ENCODE data around the gene RPS6KC1.

RPS6KC1 gene

DNA sequence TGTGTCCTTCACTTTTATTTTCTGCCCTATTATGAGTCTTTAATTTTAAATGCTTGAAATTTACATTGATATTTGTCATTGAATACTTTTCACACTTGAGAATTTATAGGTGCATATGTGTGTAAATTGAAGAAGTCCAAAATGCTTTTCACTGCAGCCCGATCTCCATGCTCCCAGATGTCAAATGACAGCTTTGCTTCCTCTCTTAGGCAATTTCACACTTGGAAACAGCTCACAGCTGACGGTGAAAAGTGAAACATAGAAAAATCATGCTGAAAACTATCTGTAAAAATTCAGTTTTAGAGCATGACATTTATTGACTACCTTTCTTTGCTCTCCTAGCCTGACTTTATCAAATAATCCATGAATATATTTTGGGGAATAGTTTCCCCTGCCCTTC lies 196.0 kb downstream of the RPS6KC1 start:
- no peak for DNase-seq

DNA sequence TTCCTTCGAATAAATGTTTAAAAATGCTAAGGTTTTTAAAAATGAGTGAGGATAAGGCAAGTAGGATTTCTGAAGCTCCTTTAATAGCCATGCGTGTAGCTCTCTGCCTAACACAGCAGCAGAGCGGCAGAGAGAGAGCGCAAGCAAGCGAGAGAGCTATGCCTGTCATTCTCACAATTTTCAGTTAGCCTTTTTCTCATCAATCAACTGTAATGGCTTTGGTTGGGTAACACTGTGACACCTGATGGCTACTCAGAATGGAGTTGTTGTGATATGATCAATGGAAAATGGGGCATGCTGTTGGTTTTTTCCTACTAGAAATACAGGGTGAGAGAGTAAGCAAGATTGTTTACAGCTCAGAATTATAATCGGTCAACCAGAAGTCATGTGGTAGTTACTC lies 198.4 kb downstream of the RPS6KC1 start:
- DNase-seq = no peak

GRCh38 chr1:213250041-213250440 lies 199.0 kb downstream of the RPS6KC1 start:
- DNase-seq = no peak

DNA sequence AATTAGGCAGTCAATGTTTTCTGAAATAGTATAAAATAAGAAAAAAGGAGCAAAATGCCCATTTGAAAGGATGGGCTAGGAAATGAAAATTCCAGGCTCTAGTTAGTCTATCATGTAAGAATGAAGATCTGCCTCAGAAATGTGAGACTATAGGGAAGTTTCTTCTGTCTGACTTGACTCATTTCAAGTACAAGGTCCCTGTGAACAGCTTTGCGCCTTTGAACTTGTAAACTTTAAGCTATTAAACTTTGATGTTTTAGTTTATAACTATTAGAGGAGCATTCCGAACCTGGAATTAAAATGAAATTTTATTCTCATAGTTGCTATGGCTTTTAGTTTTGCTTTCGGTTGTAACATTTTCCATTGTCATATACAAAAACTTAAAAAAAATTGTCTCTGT lies 199.4 kb downstream of the RPS6KC1 start:
- no peak for DNase-seq

DNA sequence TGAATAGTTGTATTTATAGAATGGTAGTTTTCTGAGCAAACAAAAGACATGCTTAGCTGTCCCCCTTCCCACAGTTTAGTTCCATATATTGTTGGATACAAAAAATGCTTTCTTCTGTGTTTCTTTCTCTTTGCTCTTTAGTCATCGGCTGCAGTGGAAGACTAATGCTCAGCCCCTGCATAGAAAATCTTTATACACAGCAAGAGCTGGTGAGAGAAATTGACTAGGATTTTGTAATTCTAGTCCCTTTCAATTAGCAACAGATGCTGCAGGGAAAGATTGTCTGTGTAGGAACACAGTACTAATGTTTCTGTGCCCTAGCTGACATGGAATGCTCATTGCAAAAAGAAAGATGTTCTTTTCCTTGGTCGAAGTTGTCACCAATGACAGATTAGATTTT lies 200.9 kb downstream of the RPS6KC1 start:
- no peak for DNase-seq

GRCh38 chr1:213256438-213257087 lies 205.5 kb downstream of the RPS6KC1 start:
- DNase-seq = no peak

- DNase-seq = no peak
Measured at GRCh38 chr1:213260311-213261075, 209.5 kb downstream of the RPS6KC1 start.

- DNase-seq = no peak
Measured at GRCh38 chr1:213264531-213264930, 213.5 kb downstream of the RPS6KC1 start.

DNA sequence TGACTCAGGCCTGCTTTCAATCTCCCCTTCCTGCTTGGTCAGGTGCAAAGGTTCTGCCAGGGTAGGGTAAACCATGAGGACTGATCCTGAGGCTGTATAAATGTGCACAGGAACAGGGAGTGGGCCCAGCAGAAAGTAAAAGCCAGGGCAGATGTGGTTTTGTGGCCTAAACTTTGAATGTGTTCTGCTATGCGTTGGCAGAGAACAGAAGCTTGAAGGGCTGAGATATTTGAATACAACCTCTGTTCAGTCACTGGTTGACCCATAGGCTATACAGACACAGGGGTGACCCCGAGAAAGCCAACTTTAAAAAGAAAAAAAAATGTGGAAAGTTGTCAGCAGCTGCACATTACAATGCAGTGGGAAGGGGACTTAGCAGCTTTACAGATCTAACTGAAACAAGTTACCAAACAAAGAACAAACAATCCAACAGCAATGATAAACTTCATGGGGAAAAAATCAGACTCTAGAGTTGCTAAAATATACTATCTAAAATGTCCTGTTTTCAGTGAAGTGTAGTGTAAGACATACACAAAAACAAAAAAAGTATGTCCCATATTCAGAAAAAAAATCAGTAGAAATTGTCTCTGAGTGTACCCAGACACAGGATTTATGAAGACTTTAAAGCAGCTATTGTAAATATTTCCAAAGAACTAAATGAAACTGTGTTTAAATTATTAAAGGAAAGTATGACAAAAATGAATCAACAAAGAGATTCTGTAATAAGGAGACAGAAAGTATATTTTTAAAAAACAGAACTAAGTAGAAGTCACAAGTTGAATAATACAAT lies 216.1 kb downstream of the RPS6KC1 start:
- DNase-seq = no peak

DNA sequence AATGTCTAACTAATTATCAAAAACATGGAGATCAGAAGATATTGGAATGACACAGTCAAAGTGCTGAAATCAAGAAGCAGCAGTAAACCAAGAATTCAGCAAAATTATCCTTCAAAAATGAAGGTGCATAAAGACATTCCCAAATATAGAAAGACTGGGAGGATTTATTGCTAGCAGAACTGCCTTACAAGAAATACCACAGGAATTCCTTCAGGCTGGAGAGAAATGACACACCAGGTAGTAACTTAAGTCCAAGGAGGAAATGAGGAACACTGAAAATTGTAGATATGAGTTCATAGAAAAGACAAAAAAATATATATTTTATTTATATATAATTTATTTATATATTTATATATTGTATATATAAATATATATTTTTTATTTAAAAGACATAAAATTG lies 217.2 kb downstream of the RPS6KC1 start:
- no peak for DNase-seq

DNA sequence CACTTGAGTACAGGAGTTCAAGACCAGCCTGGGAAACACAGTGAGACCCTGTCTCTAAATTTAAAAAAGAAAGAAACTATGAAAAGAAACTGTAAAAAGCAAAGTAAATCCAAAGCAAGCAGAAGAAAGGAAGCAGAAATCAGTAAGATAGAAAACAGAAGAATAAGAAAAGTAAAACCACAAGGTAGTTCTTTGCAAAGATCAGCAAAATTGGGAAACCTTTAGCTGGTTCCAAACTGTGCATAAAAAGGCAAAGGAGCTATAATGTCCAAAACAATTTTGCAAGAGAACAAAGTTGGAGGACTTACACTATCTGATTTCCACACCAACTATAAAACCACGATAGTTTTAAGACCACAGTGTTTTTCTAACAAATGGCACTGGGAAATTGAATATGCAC lies 218.8 kb downstream of the RPS6KC1 start:
- no peak for DNase-seq

DNA sequence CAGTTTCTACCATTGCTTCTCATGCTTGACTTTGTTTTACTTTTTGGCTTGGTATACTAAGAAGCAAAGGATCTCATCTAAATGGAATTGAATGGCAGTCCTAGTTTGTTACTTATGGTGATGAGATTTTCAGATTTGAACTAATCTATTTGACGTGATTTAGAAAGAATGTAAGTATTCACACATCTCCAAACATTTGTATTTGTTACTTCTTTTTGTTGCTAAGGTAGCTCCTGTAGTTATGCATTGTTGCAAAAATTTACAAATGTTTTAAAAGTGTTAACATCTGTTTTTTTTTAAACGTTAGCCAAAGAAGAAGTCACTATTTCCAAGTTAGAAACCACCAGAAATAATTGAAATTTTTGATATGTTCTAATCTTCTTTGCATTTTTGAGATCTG lies 222.5 kb downstream of the RPS6KC1 start:
- no peak for DNase-seq

- DNase-seq = peak; percentile 11
Measured at GRCh38 chr1:213274140-213274539, 223.1 kb downstream of the RPS6KC1 start.

GRCh38 chr1:213275293-213275692 lies 224.3 kb downstream of the RPS6KC1 start:
- DNase-seq = no peak

- no peak for DNase-seq
Measured at GRCh38 chr1:213276236-213276635, 225.2 kb downstream of the RPS6KC1 start.

DNA sequence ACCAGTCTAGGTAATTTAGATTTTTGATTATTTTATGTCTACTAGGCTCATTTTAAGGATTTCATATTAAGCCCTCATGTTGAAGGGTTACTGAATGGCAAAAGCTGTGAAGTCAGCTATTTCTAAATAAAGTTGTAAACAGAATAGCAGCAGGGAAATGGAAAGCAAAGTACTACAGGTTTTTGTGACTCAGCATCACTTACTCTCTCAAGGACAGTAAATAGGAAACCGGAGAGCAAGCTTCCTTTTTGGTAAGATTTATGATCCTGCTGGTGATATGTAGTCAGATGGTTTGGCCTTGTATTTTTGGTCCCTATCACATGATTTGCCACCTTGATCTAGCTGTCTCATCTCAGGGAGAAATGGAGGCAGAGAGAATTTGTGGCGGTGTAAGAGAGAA lies 226.0 kb downstream of the RPS6KC1 start:
- DNase-seq = peak; percentile 41

GRCh38 chr1:213279410-213279809 lies 228.4 kb downstream of the RPS6KC1 start:
- DNase-seq = no peak

- DNase-seq = no peak
Measured at GRCh38 chr1:213281640-213282301, 230.7 kb downstream of the RPS6KC1 start.

DNA sequence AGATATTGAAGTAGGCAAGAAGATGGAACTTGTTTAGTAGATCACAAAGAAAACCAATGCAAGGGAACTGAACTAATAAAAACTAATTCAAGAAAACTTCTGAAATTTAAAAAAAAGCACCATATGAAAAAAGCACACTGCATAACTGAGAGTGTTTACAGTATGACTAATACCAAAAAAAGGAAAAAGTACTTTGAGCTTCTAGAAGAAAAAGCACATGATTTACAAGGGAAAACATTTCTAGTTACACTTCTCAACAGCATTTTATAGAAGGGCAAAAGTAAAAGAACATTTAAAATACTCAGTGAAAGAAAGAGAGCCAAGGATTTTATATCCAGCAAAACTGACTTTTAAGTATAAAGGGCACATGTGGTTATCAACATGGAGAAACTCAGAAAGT lies 233.6 kb downstream of the RPS6KC1 start:
- DNase-seq = no peak

GRCh38 chr1:213286235-213286634 lies 235.2 kb downstream of the RPS6KC1 start:
- no peak for DNase-seq

DNA sequence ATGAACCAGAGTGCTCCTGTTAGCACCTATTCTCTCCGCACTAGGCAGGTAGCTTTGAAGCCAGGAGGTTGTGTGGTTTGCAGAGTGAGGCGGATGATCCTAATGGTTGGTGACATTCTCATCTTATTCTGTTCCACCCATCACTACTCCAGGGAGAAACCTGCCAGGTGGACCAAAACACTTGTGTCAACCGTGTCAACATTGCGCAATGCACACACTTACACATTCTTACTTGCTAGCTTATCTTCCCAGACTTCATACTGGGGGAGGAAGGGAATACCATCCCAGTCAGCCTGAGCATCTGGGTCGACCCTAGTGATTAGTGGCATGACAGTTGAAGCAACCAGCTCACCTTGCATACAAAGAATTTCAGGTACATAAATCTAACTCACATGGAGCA lies 236.9 kb downstream of the RPS6KC1 start:
- no peak for DNase-seq

DNA sequence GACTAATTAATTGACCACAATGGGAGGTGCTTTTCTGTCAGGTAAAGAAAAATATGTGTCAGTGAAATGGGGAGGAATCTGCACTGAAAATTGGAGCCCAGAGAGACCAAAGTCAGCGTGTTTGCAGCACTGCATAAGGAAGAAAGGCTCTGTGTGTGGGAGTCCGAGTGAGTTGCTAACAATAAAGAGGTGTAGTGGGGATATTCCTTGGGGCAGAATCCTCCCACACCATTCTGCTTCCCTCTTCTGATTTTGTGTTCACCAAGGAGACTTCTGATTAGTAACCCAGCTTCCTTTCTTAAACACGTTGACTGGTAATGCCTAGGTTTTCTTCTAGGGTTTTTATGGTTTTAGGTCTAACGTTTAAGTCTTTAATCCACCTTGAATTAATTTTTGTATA lies 240.5 kb downstream of the RPS6KC1 start:
- DNase-seq = no peak

GRCh38 chr1:213292614-213293013 lies 241.6 kb downstream of the RPS6KC1 start:
- no peak for DNase-seq
